ENCODE results near the gene ANKRD33B. TPM values are rescaled to one million over a fixed set of nuclear protein-coding genes. Genes with fewer than 3 reads are reported as not detected.
"Not testable (repeated sequence)": the region's sequence is repeated elsewhere in the genome, so short reads cannot be mapped to it uniquely, and the experiment has no call there.

Gene ANKRD33B
- total RNA-seq, 1 donor from 2014 or later: 2.1 TPM

DNA sequence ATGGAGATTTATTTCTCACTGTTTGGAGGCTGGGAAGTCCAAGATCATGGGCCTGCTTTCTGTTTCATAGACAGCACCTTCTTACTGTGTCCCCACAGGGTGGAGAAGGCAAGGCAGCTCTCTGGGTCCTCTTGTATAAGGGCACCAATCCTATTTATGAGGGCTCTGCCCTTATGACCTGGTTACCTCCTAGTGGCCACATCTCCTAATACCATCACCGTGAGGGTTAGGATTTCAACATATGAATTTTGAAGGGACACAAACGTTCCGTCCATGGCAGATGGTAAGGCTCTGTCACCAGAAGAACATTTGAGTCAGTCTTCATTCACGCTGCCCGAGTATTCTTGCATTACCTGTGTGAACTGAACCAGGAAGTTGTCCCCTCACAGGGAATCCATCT, 48.4 kb downstream of the ANKRD33B start:
- DNase-seq (ENCODE audit: low read depth in 2 of 2): no peak

DNA sequence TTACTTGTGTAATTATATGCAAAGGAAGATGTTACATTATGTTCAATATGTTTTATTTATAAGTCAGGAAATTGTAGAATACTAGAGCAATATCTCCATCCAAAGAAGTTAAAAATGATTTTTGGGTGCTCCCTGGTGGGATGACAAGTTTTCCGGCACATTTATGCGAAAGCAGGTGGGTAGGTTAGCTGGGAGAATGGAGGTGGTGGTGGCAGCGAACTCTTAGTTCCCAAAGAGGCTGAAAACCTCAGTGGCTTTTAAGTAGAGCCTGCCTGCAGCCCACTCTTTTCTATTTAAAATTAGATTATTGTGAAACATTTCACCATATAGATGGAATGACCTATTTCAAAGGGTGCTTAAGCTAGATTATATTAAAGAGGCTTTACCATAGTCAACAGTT, 51.8 kb downstream of the ANKRD33B start:
- no peak for DNase-seq (ENCODE audit: low read depth in 2 of 2)

GRCh38 chr5:10617103-10617502, 53.2 kb downstream of the ANKRD33B start:
- DNase-seq (ENCODE audit: low read depth in 2 of 2): no peak

DNA sequence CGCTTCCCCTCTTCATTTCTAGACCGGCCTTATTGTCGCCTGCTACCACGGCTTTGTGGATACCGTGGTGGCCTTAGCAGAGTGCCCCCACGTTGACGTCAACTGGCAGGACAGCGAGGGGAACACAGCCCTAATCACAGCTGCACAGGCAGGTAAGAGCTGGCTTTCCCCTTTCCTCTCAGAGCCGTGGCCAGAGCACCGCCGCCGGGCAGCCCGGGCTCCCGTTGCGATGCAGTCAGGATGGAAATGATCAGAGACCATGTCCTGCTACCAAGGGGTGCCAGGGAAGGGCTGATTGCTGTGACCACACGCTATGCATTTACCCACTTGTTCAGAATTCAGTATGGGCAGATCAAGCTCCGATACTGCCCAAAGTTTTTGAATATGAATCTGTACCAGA, 54.4 kb downstream of the ANKRD33B start:
- no peak for DNase-seq (ENCODE audit: low read depth in 2 of 2)

- no peak for DNase-seq (ENCODE audit: low read depth in 2 of 2)
These were observed 55.8 kb downstream of the ANKRD33B start for GRCh38 chr5:10619649-10620048.

DNA sequence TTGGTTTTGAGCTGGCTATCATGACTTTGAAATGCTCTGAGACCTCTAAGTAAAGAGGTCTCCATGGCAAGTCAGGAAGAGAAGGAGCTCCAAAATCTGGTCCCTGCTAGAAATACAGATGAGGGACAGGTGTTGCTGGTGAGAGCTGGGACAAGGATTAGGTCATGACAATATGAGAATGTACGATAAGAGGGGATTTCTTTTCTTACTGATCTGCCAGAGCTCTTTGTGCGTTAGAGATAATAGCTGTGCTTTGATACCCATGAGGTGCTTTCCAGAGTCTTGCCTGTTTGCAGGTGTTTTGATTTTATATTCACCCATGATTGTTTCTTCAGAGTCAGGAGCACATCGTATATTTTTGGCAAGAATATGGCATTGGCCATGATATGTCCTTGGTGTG, 56.5 kb downstream of the ANKRD33B start:
- no peak for DNase-seq (ENCODE audit: low read depth in 2 of 2)

GRCh38 chr5:10621832-10622231, 58.0 kb downstream of the ANKRD33B start:
- peak in 1 of 2 donors; percentile 61 for DNase-seq (ENCODE audit: low read depth in 2 of 2)

DNA sequence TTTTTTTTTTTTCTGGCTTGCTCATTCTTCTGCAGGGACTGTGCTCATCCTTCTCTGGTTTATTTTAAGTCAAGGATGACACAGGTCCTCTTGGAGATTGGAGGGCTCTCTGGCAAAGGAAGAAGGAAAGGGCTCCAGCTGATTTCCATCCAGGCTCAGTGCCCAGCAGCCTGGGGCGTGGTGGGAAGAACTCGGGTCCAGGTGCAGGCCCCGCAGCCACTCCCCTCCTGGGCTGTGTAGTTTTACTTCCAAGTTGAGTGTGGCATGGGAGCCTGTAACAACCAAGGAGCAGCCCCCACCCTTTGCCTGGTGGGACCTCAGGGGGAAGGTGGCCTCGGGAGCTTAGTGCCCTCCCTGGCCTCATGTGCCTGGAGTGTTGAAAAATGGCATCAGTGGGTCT, 58.9 kb downstream of the ANKRD33B start:
- no peak for DNase-seq (ENCODE audit: low read depth in 2 of 2)

DNA sequence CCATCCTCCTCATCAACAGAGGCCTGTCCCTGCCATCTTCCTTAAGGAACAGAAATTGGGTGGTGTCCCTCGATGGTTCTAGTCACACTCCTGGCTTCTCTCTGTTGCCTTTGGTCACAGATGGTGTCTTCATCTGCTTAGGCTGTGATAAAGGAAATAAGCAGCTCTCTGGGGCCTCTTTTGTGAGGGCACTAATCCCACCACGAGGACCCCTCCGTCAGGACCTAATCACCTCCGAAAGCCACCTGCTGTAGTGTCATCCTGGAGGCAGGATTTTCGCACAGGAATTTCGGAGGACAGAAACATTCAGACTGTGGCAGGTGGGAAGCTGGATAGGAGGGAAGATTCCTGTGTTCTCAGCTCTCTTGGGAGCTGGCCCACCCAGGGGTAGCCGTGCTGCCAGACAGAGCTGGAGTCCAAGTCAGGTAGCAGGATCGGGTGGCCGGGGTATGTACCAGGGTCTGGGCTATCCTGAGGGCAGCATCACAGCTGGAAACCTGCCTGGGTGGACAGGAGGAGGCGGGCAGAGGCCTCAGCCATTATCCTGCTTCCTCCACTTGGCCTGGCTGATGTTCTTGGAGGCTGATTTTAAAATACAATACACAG, 59.5 kb downstream of the ANKRD33B start:
- DNase-seq (ENCODE audit: low read depth in 2 of 2): no peak

GRCh38 chr5:10624206-10624605, 60.3 kb downstream of the ANKRD33B start:
- no peak for DNase-seq (ENCODE audit: low read depth in 2 of 2)

DNA sequence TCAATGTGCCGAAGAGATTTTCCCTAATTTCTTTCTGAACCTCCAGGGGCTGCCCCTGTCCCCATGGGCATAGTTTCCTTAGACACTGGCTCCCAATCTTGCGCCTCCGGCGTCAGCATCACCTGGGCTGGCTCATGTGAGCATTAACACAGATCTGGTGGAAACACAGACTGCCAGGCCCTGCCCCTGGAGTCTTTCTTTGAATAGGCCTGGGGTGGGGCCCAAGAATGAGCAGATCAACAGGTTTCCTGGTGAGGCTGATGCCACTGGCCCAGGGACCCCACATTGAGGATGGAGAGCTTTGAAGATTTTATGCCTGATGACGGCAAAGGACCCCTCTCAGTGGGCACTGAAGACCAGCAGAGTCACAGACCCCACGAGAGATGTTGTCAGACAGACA, 60.8 kb downstream of the ANKRD33B start:
- DNase-seq (ENCODE audit: low read depth in 2 of 2): no peak

- DNase-seq (ENCODE audit: low read depth in 2 of 2): no peak
These were observed 62.0 kb downstream of the ANKRD33B start for GRCh38 chr5:10625700-10626472.

DNA sequence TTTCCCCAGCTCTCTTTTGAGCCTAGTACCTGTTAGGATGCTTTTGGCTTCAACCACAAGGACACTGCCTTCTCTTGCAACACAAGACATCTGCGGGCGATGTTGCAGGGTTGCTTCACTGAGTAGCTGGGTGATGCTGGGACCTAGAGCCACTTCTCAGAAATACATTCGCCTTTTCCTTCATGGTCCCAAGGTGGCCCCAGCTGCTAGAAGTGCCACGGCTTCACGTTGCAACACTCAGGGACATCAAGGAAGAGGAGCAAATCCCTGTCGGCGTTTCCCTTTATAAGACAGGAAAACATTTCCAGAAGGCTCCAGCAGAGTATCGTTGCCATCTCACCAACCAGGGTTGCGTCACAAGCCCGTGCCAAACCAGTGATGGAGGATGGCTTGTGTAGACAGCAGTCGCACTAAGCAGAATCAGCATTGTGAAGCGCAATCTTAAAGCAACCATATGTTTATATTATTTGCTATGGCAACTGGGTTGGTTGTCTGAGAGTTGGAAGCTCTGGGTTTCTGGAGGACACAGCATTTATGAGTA, 62.7 kb downstream of the ANKRD33B start:
- no peak for DNase-seq (ENCODE audit: low read depth in 2 of 2)

- DNase-seq (ENCODE audit: low read depth in 2 of 2): no peak
These were observed 63.4 kb downstream of the ANKRD33B start for GRCh38 chr5:10627160-10627701.

- no peak for DNase-seq (ENCODE audit: low read depth in 2 of 2)
These were observed 64.7 kb downstream of the ANKRD33B start for GRCh38 chr5:10628601-10629000.

DNA sequence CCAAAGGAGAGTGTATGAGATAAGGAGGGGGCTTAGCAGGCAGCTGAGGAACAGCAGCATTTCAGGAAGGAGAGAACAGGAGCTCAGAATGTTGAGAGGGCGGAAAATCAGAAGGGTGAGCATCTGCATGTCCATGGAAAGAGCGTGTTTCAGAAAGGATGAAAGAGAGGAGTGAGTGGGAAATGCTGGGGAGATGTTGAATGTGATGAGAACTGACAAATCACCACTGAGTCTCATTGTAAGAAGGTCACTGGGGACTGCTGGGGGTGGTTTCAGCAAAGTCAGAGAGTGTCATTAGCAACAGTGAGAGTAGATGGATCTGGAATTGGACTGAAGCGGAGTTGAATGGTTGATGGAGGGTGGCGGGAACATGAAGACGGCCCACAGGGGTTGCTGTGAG, 65.8 kb downstream of the ANKRD33B start:
- DNase-seq (ENCODE audit: low read depth in 2 of 2): no peak

GRCh38 chr5:10630126-10630525, 66.3 kb downstream of the ANKRD33B start:
- DNase-seq (ENCODE audit: low read depth in 2 of 2): no peak

DNA sequence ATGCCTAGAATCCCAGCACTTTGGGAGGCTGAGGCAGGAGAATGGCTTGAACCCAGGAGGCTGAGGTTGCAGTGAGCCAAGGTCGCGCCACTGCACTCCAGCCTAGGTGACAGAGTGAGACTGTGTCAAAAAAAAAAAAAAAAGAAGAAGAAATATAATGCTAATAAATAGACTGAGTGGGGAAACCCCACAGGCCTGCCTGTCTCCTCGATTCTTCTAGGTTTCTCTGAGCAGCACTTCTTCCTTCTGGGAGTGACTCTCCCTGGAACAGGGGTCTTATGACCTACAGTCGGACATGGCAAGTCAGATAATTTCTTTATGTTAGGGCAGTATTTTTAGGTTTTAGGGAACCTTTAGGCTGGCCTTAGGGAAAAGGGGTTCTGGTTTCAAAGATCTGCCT, 66.9 kb downstream of the ANKRD33B start:
- DNase-seq (ENCODE audit: low read depth in 2 of 2): not testable (repeated sequence)

DNA sequence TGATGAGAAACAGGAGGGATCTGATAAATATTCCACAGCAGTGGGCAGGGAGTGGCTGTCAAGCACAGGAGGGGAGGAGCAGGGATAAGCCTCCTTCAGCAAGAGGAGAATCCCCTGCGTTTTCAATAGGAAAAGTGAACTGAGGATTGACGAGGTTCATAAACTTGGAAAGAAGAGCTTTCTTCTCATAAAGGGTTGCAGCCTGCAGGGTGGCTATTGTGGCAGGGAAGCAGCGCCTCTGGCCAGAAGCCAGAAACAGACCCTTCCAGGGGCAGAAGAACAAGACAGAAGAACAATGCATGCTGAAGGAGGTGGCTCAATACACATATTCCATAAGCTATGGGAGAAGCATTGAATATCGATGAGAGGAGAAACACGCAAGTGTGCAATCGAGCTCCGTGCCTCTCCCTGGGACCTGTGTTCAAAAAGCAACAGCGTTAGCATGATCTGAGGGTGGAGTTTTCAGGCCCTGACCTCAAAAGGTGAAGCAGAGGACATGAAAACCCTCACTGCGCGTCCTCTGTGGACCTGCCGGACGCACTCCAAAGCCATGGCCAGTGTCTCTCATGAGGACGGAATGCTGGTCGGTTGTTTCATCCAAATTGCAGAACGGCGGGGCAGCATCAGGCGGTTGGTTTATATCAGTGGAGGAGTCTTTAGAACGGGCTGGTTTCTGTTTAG, 67.6 kb downstream of the ANKRD33B start:
- DNase-seq (ENCODE audit: low read depth in 2 of 2): no peak

DNA sequence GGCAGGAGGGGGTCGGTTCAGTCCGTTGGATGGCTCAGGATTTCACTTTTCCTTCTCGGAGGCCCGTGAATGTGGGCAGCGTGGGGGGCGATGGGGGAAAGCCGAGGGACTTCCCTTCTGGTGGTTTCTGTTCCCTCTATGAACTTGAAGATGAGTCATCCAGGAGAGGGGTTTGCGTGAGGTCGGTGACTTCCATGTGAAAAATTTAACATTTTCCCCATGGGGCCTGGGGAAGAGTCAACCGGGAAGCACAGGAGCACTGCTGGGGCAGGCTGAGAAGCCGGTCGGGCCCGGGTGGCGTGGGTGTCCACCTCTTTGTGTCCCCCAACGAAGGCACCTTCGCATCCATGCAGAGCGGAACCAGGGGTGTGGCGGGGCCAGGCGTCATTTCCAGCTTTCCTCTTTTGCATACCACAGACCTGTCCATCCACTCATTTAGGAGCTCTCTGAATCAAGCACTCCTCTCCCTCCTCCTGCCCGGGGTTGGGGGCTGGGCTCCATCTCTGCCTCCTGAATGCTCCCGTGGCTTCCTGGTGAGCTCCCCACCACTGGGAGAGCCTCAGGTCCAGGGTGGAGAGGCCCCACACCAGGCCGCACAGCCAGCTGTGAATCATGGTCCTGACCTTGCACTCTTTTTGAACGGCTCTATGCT, 68.4 kb downstream of the ANKRD33B start:
- no peak for DNase-seq (ENCODE audit: low read depth in 2 of 2)

- DNase-seq (ENCODE audit: low read depth in 2 of 2): peak; percentile 82 to 83
These were observed 69.6 kb downstream of the ANKRD33B start for GRCh38 chr5:10633271-10634049.
